GM12878 (cell line): ENCODE results near the gene OGFOD3. TPM values are rescaled to one million over a fixed set of nuclear protein-coding genes. Genes with fewer than 3 reads are reported as not detected.
"Not testable (repeated sequence)": the region's sequence is repeated elsewhere in the genome, so short reads cannot be mapped to it uniquely, and the experiment has no call there.

ENCODE experiments used
- ATAC-seq: fragments of 200-7000 bp; cut with Tn5 transposase; 3 replicates; pipeline ENCODE4 v1.9.1; 2020; ENCODE audit warnings: mild to moderate bottlenecking, moderate library complexity
- BruUV-seq: library from RNA; stranded (reverse); fragments of 400-500 nt; replicated peaks from 2 replicates; lab custom pipeline; 2021; lab: Mats Ljungman, UMichigan
- CTCF ChIA-PET: fragments of 300-600 bp; sonication (Branson Sonifier 250); formaldehyde crosslinking; extraction: SDS; loops from one replicate; lab custom pipeline; 2021; ENCODE audit warnings: inconsistent platforms; lab: Yijun Ruan, JAX
- POLR2A ChIA-PET: fragments of 350-600 bp; formaldehyde crosslinking; extraction: SDS; loops from one replicate; lab custom pipeline; 2021; ENCODE audit warnings: inconsistent platforms; lab: Charles Lee
- RAD21 ChIA-PET: fragments of 300-600 bp; sonication (Branson Sonifier 250); formaldehyde crosslinking; loops from one replicate; lab custom pipeline; 2023; ENCODE audit warnings: antibody characterized with exemption; ENCODE audit not compliant: unreplicated experiment; lab: Charles Lee
- SMC1A ChIA-PET: fragments of 300-600 bp; sonication (Branson Sonifier 250); formaldehyde crosslinking; loops from one replicate; lab custom pipeline; 2023; ENCODE audit not compliant: unreplicated experiment, uncharacterized antibody; lab: Charles Lee
- DNase-seq: peaks from one replicate; pipeline ENCODE4 v3.0.0-alpha.2; 2011; ENCODE audit warnings: low read depth, low spot score
- FAIRE-seq: peaks from 3 replicates; lab custom pipeline; 2011; peaks lifted over from hg19 to GRCh38; lab: Jason Lieb, UNC
- H2AFZ ChIP-seq: 2 replicates; pipeline ENCODE4 v1.6.0; 2011; ENCODE audit warnings: low read depth, low read length, control low read depth; ENCODE audit not compliant: control insufficient read depth
- H3K27ac ChIP-seq: 2 replicates; pipeline ENCODE4 v1.5.1; 2011; ENCODE audit warnings: control low read depth; ENCODE audit not compliant: control insufficient read depth, insufficient read depth
- H3K27me3 ChIP-seq, 2 experiments: replicated peaks in 1 of 2; 2 replicates each; pipeline versions ENCODE4 v1.6.0 to v1.6.1; 2011; ENCODE audit warnings: low read length in 1 of 2; ENCODE audit not compliant: control insufficient read depth in 2 of 2, insufficient read depth in 2 of 2
- H3K36me3 ChIP-seq, 2 experiments: 2 replicates each; pipeline ENCODE4 v1.5.1; 2011; ENCODE audit warnings: low read length in 1 of 2; ENCODE audit not compliant: control insufficient read depth in 2 of 2, insufficient read depth in 2 of 2
- H3K4me1 ChIP-seq: 2 replicates; pipeline ENCODE4 v1.6.1; 2011; ENCODE audit warnings: mild to moderate bottlenecking, low read length, moderate library complexity, mixed read lengths; ENCODE audit not compliant: control insufficient read depth, insufficient read depth
- H3K4me2 ChIP-seq: 2 replicates; pipeline ENCODE4 v1.6.0; 2011; ENCODE audit warnings: control low read depth; ENCODE audit not compliant: control insufficient read depth, insufficient read depth
- H3K4me3 ChIP-seq: fragments of 200-600 bp; sonication (generic); 2 replicates; pipeline ENCODE4 v1.5.1; 2016
- H3K79me2 ChIP-seq: 2 replicates; pipeline ENCODE4 v1.6.0; 2011; ENCODE audit warnings: low read length; ENCODE audit not compliant: control insufficient read depth, insufficient read depth
- H3K9ac ChIP-seq: 2 replicates; pipeline ENCODE4 v1.8.0; 2011; ENCODE audit warnings: low read length, control low read depth, mixed read lengths; ENCODE audit not compliant: control insufficient read depth, insufficient read depth
- H3K9me3 ChIP-seq: replicated peaks from 3 replicates; pipeline ENCODE4 v1.5.1; 2011; ENCODE audit warnings: mild to moderate bottlenecking, low read length; ENCODE audit not compliant: control insufficient read depth, insufficient read depth
- H4K20me1 ChIP-seq: 2 replicates; pipeline ENCODE4 v1.6.0; 2011; ENCODE audit not compliant: control insufficient read depth, insufficient read depth
- BCL11A ChIP-seq: IDR thresholded peaks from 2 replicates; pipeline ENCODE4 v1.6.1; 2011; ENCODE audit warnings: low read depth, low read length
- CREB1 ChIP-seq: IDR thresholded peaks from 2 replicates; pipeline ENCODE4 v1.6.1; 2012; ENCODE audit warnings: low read depth, mild to moderate bottlenecking, inconsistent platforms
- E2F8 ChIP-seq: fragments of 450-650 bp; IDR thresholded peaks from 2 replicates; pipeline ENCODE4 v1.6.1; 2018; ENCODE audit warnings: mild to moderate bottlenecking, low read depth, moderate library complexity; ENCODE audit not compliant: partially characterized antibody
- HSF1 ChIP-seq: fragments of 150-350 bp; IDR thresholded peaks from 2 replicates; pipeline ENCODE4 v1.6.1; 2014; ENCODE audit warnings: mild to moderate bottlenecking, low read depth, low read length
- IRF4 ChIP-seq: IDR thresholded peaks from 2 replicates; pipeline ENCODE4 v1.6.1; 2011; ENCODE audit warnings: low read depth, low read length
- MTA2 ChIP-seq: fragments of 450-650 bp; IDR thresholded peaks from 2 replicates; pipeline ENCODE4 v1.6.1; 2016; ENCODE audit warnings: low read depth, mild to moderate bottlenecking, moderate library complexity
- SMAD1 ChIP-seq: fragments of 450-650 bp; IDR thresholded peaks from 2 replicates; pipeline ENCODE4 v1.6.1; 2018; ENCODE audit warnings: mild to moderate bottlenecking, low read depth; ENCODE audit not compliant: partially characterized antibody
- SRF ChIP-seq, 2 experiments: IDR thresholded peaks; 2 replicates each; pipeline ENCODE4 v1.6.1; 2011; ENCODE audit warnings: low read depth in 2 of 2, low read length in 2 of 2, mild to moderate bottlenecking in 1 of 2, moderate library complexity in 1 of 2
- STAT3 ChIP-seq: IDR thresholded peaks from 2 replicates; pipeline ENCODE4 v1.6.1; 2011; ENCODE audit warnings: low read depth, low read length, improper control_type of control experiment
- ZBTB40 ChIP-seq: fragments of 450-650 bp; IDR thresholded peaks from 2 replicates; pipeline ENCODE4 v1.6.1; 2016; ENCODE audit warnings: mild to moderate bottlenecking, moderate library complexity, borderline replicate concordance
- WGBS: methylation state at CpG from one replicate; pipeline ENCODE4 v1.1.6; 2016; ENCODE audit warnings: low lambda C conversion rate; ENCODE audit not compliant: insufficient replicate concordance, insufficient coverage; ENCODE audit errors: missing lambda C conversion rate; 5-methylcytosine and 5-hydroxymethylcytosine counted together
- in situ Hi-C: fragments of 300-500 bp; cut with MboI; formaldehyde crosslinking; loops from 9 replicates; pipeline ENCODE4 v1.14.3; 2018; ENCODE audit warnings: mixed read lengths
- intact Hi-C: fragments of 100-400 bp; cut with micrococcal nuclease; formaldehyde crosslinking; loops from one replicate; pipeline ENCODE4 v1.14.2; 2022; ENCODE audit not compliant: unreplicated experiment
- polyA plus RNA-seq, 11 experiments: library from polyadenylated mRNA; depleted of rRNA in 4 of 11; unstranded in 6 of 11; stranded (reverse) in 5 of 11; fragments of >200 nt; fragmentation: Nextera tagmentation in 4 of 11; fragmentation: Illumina TruSeq in 1 of 11; extraction: Ambion mirVana in 4 of 11; extraction: Trizol in 1 of 11; gene quantifications; 1 replicate in 1 of 11; 2 replicates in 10 of 11; pipeline versions ENCODE4 v1.2.1 to v1.2.3, GENCODE V29; 2011 to 2016; ENCODE audit warnings: inconsistent platforms in 2 of 11, missing spikeins in 2 of 11, low read depth in 1 of 11
- total RNA-seq, 4 experiments: library from RNA; depleted of rRNA in 3 of 4; stranded (reverse); fragments of >200 nt in 3 of 4; fragmentation: Illumina TruSeq in 1 of 4; extraction: Trizol in 1 of 4; gene quantifications; 2 replicates each; pipeline versions ENCODE4 v1.2.1 to v1.2.3, GENCODE V29; 2013 to 2021

Gene OGFOD3
- total and polyA plus RNA-seq, 10 of the 15 experiments (the other 5 are each of a cell fraction or from before 2014, with no cell fraction given): 0.48 to 28.4 (median 18.3) TPM

GRCh38 chr17:82457073-82457928 lies 38.9 kb upstream of the OGFOD3 start (continued):
- TF ChIP-seq ZBTB40 (peak; percentile 46; the same call in 1 of the 2 replicates), HSF1 (no peak), E2F8 (no peak), CREB1 (no peak), BCL11A (no peak), IRF4 (no peak), SRF (IDR thresholded peaks at IDR 0.05; ENCODE audit: low read depth in 2 of 2, low read length in 2 of 2) (no peak), SMAD1 (no peak), MTA2 (0 out of 2 replicates have a peak, but pooled peaks have one; percentile 38), STAT3 (0 out of 2 replicates have a peak, but pooled peaks have one; percentile 35)

- H3K27me3 ChIP-seq, in situ Hi-C loops, H3K36me3 ChIP-seq, BruUV-seq, FAIRE-seq, DNase-seq, CTCF ChIA-PET, POLR2A ChIA-PET, SMC1A ChIA-PET, H2AFZ ChIP-seq, H3K27ac ChIP-seq, ATAC-seq, RAD21 ChIA-PET, H3K4me3 ChIP-seq, H4K20me1 ChIP-seq, H3K4me2 ChIP-seq, H3K9me3 ChIP-seq, intact Hi-C loops, H3K9ac ChIP-seq: not testable (repeated sequence)
- Histone ChIP-seq H3K4me1 (peaks cover 10% of the 10 kb centered on the region), H3K79me2 (peaks cover 27% of the 10 kb centered on the region)
- WGBS: 88% methylated on average over 18 of the region's 21 CpGs
Observed at GRCh38 chr17:82453706-82454105, 35.3 kb upstream of the OGFOD3 start.
